Stimulated activated CD8-positive, alpha-beta memory T cell treated with anti-CD3 and anti-CD28 coated beads, Interleukin-15, amount 100 ng/mL, for 24 hours (primary cell): ENCODE measurements around the gene HEBP1.

ENCODE experiments used
- DNase-seq: peaks from one replicate; pipeline ENCODE4 v3.0.0-alpha.2; 2020; ENCODE audit warnings: low read depth

The HEBP1 gene

GRCh38 chr12:12951504-12951903 lies 48.6 kb downstream of the HEBP1 start:
- DNase-seq = no peak

- no peak for DNase-seq
These were observed 52.2 kb downstream of the HEBP1 start for GRCh38 chr12:12947902-12948301.

- no peak for DNase-seq
These were observed 53.2 kb downstream of the HEBP1 start for GRCh38 chr12:12946686-12947355.

- no peak for DNase-seq
These were observed 54.5 kb downstream of the HEBP1 start for GRCh38 chr12:12945591-12945990.

GRCh38 chr12:12943586-12944260 lies 56.3 kb downstream of the HEBP1 start:
- DNase-seq = no peak

- DNase-seq = no peak
These were observed 58.4 kb downstream of the HEBP1 start for GRCh38 chr12:12941450-12942350.

- no peak for DNase-seq
These were observed 60.2 kb downstream of the HEBP1 start for GRCh38 chr12:12939888-12940287.

- DNase-seq = no peak
These were observed 61.5 kb downstream of the HEBP1 start for GRCh38 chr12:12938541-12938940.

- no peak for DNase-seq
These were observed 63.0 kb downstream of the HEBP1 start for GRCh38 chr12:12936983-12937491.

- no peak for DNase-seq
These were observed 65.5 kb downstream of the HEBP1 start for GRCh38 chr12:12934556-12934955.

GRCh38 chr12:12933742-12934141 lies 66.3 kb downstream of the HEBP1 start:
- no peak for DNase-seq

- no peak for DNase-seq
These were observed 69.3 kb downstream of the HEBP1 start for GRCh38 chr12:12930633-12931219.

GRCh38 chr12:12929696-12930095 lies 70.4 kb downstream of the HEBP1 start:
- DNase-seq = no peak

- DNase-seq = no peak
These were observed 72.6 kb downstream of the HEBP1 start for GRCh38 chr12:12927211-12928079.

- DNase-seq = no peak
These were observed 73.4 kb downstream of the HEBP1 start for GRCh38 chr12:12926571-12927071.

GRCh38 chr12:12925388-12925787 lies 74.7 kb downstream of the HEBP1 start:
- DNase-seq = no peak
